Chondrocyte (in vitro differentiated cells): ENCODE measurements around the gene RB1. TPM values are rescaled to one million over a fixed set of nuclear protein-coding genes. Genes with fewer than 3 reads are reported as not detected.

ENCODE experiments used
- DNase-seq: peaks from one replicate; pipeline ENCODE4 v3.0.0; 2021; ENCODE audit warnings: mixed read lengths, low spot score
- H3K27ac Mint-ChIP-seq: one replicate; pipeline ENCODE4 v1.8.0; 2021; ENCODE audit warnings: mild to moderate bottlenecking, moderate library complexity, mixed read lengths; ENCODE audit not compliant: unreplicated experiment
- H3K27me3 Mint-ChIP-seq: 2 replicates; pipeline ENCODE4 v1.8.0; 2021; ENCODE audit warnings: low read depth, mixed read lengths
- H3K36me3 Mint-ChIP-seq: 2 replicates; pipeline ENCODE4 v1.8.0; 2021; ENCODE audit warnings: low read depth, mixed read lengths
- H3K4me1 Mint-ChIP-seq: 2 replicates; pipeline ENCODE4 v1.8.0; 2021; ENCODE audit warnings: low read depth, mild to moderate bottlenecking, mixed read lengths
- H3K4me3 Mint-ChIP-seq: one replicate; pipeline ENCODE4 v1.8.0; 2021; ENCODE audit warnings: mild to moderate bottlenecking, moderate library complexity, mixed read lengths; ENCODE audit not compliant: unreplicated experiment
- H3K9me3 Mint-ChIP-seq: 2 replicates; pipeline ENCODE4 v1.8.0; 2021; ENCODE audit warnings: low read depth, mixed read lengths
- CTCF ChIP-seq: fragments of 200-600 bp; sonication (generic); IDR thresholded peaks from 2 replicates; pipeline ENCODE4 v1.5.0; 2021; ENCODE audit warnings: antibody characterized with exemption, mild to moderate bottlenecking, moderate library complexity
- total RNA-seq: library from RNA; stranded (reverse); gene quantifications from 3 replicates; pipeline ENCODE4 v1.2.1, GENCODE V29; 2021

The RB1 gene
- total RNA-seq, 1 donor from 2014 or later: 33.4 TPM

- no peak for TF ChIP-seq CTCF
- Mint-ChIP-seq H3K36me3 (peaks cover 8% of the 10 kb centered on the region), H3K27me3 (no peaks in the 10 kb centered on the region), H3K4me1 (peaks cover 63% of the 10 kb centered on the region), H3K27ac (peak overlapping the region; percentile 87), H3K4me3 (no peak overlapping the region), H3K9me3 (no peaks in the 10 kb centered on the region)
- DNase-seq: no peak
Measured at GRCh38 chr13:48403913-48404312, 100.4 kb downstream of the RB1 start.

- no peak for TF ChIP-seq CTCF
- Mint-ChIP-seq H3K27ac (peak overlapping the region; percentile 87), H3K4me1 (peaks cover 59% of the 10 kb centered on the region)
Measured at GRCh38 chr13:48404952-48405351, 101.4 kb downstream of the RB1 start.

GRCh38 chr13:48405875-48406274, 102.3 kb downstream of the RB1 start:
- Mint-ChIP-seq H3K27ac (peak overlapping the region; percentile 50), H3K4me1 (peaks cover 57% of the 10 kb centered on the region), H3K4me3 (no peak overlapping the region), H3K9me3 (no peaks in the 10 kb centered on the region), H3K27me3 (no peaks in the 10 kb centered on the region), H3K36me3 (peaks cover 10% of the 10 kb centered on the region)
- no peak for DNase-seq
- no peak for TF ChIP-seq CTCF

More at GRCh38 chr13:48404952-48405351, 101.4 kb downstream of the RB1 start:
- peaks cover 8% of the 10 kb centered on the region for H3K36me3 Mint-ChIP-seq
- DNase-seq: no peak
- H3K27me3 Mint-ChIP-seq: no peaks in the 10 kb centered on the region
- H3K9me3 Mint-ChIP-seq: no peaks in the 10 kb centered on the region
- no peak overlapping the region for H3K4me3 Mint-ChIP-seq

- H3K9me3 Mint-ChIP-seq: no peaks in the 10 kb centered on the region
- H3K4me1 Mint-ChIP-seq: peaks cover 40% of the 10 kb centered on the region
- H3K27ac Mint-ChIP-seq: peak overlapping the region; percentile 75
- TF ChIP-seq CTCF: no peak
- no peak for DNase-seq
- H3K4me3 Mint-ChIP-seq: peak overlapping the region; percentile 61
- peaks cover 7% of the 10 kb centered on the region for H3K36me3 Mint-ChIP-seq
- no peaks in the 10 kb centered on the region for H3K27me3 Mint-ChIP-seq
Measured at GRCh38 chr13:48410199-48410598, 106.6 kb downstream of the RB1 start.

GRCh38 chr13:48411147-48411794, 107.7 kb downstream of the RB1 start:
- no peak for DNase-seq
- TF ChIP-seq CTCF: no peak
- Mint-ChIP-seq H3K4me1 (peaks cover 34% of the 10 kb centered on the region), H3K4me3 (peak overlapping the region; percentile 79), H3K36me3 (peaks cover 11% of the 10 kb centered on the region), H3K27me3 (no peaks in the 10 kb centered on the region), H3K27ac (peak overlapping the region; percentile 95), H3K9me3 (no peaks in the 10 kb centered on the region)
